ENCODE results near the gene TBC1D23. TPM values are rescaled to one million over a fixed set of nuclear protein-coding genes. Genes with fewer than 3 reads are reported as not detected.

Gene TBC1D23
- total RNA-seq, 1 donor from 2014 or later: 62.2 TPM

GRCh38 chr3:100274361-100274760, 13.6 kb downstream of the TBC1D23 start:
- Histone ChIP-seq H3K9ac (ENCODE audit: low read length) (no peak overlapping the region), H3K4me2 (ENCODE audit: low read length) (no peak overlapping the region), H3K79me2 (ENCODE audit: insufficient read depth, low read length) (peaks cover 89% of the 10 kb centered on the region), H3K27ac (ENCODE audit: low read depth, low read length) (no peak overlapping the region), H2AFZ (ENCODE audit: low read depth, low read length) (no peak overlapping the region), H3K27me3 (ENCODE audit: insufficient read depth, low read length) (no peaks in the 10 kb centered on the region), H3K36me3 (ENCODE audit: insufficient read depth, low read length) (no peaks in the 10 kb centered on the region), H3K9me3 (ENCODE audit: insufficient read depth, low read depth, low read length) (no peaks in the 10 kb centered on the region), H4K20me1 (ENCODE audit: insufficient read depth, low read length) (peaks cover 50% of the 10 kb centered on the region), H3K4me1 (ENCODE audit: insufficient read depth, low read length) (peaks cover 18% of the 10 kb centered on the region), H3K4me3 (ENCODE audit: insufficient read depth, low read depth, low read length) (no peak overlapping the region)
- no peak overlapping the region for H3K27ac Mint-ChIP-seq (ENCODE audit: unreplicated experiment)
- no peaks in the 10 kb centered on the region for H3K9me3 Mint-ChIP-seq (ENCODE audit: unreplicated experiment)
- DNase-seq (ENCODE audit: low read depth): no peak
- H3K4me1 Mint-ChIP-seq (ENCODE audit: low read depth, unreplicated experiment): peaks cover 37% of the 10 kb centered on the region
- no peak overlapping the region for H3K4me3 Mint-ChIP-seq (ENCODE audit: unreplicated experiment)
- no peaks in the 10 kb centered on the region for H3K27me3 Mint-ChIP-seq (ENCODE audit: low read depth, unreplicated experiment)
- no peak for TF ChIP-seq EZH2 (IDR thresholded peaks at IDR 0.05; ENCODE audit: insufficient read depth, low read length)
- no peak for TF ChIP-seq CTCF (IDR thresholded peaks at IDR 0.05; ENCODE audit: insufficient read depth, low read depth, low read length)
- FAIRE-seq: no peak
- no peaks in the 10 kb centered on the region for H3K36me3 Mint-ChIP-seq (ENCODE audit: low read depth, unreplicated experiment)

DNA sequence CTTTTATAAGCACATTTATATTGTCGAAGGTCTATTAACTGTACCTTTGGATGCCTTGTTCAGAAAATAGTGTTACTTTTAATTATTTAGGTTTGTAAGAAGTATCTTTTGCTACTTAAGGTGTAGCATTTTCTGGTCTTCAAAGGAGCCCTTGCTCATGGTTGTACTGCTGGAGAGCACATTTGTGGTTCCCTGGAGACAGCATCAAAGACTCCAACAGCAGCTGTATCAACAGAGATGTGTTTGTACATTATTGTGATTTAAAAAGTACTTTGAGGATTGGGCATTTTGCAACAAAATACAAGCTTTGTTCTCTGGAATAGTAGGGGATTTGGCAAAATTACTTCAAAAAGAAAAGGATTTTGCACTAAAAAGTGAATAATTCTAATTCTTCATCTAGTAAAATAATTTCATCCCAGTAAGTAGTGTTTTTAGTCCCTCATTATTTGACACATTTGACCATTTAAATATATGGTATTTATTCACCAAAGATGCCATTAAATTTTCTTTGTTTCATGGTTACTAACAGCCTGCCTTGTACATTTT, 16.5 kb downstream of the TBC1D23 start:
- FAIRE-seq: no peak
- H4K20me1 ChIP-seq (ENCODE audit: insufficient read depth, low read length): peaks cover 41% of the 10 kb centered on the region
- Mint-ChIP-seq H3K36me3 (ENCODE audit: low read depth, unreplicated experiment) (no peaks in the 10 kb centered on the region), H3K4me3 (ENCODE audit: unreplicated experiment) (no peak overlapping the region), H3K27me3 (ENCODE audit: low read depth, unreplicated experiment) (no peaks in the 10 kb centered on the region), H3K27ac (ENCODE audit: unreplicated experiment) (peak overlapping the region; percentile 19), H3K9me3 (ENCODE audit: unreplicated experiment) (no peaks in the 10 kb centered on the region), H3K4me1 (ENCODE audit: low read depth, unreplicated experiment) (peaks cover 21% of the 10 kb centered on the region)
- no peak overlapping the region for H3K9ac ChIP-seq (ENCODE audit: low read length)
- no peak for DNase-seq (ENCODE audit: low read depth)
- H3K79me2 ChIP-seq (ENCODE audit: insufficient read depth, low read length): peaks cover 85% of the 10 kb centered on the region
- no peak overlapping the region for H3K27ac ChIP-seq (ENCODE audit: low read depth, low read length)
- no peaks in the 10 kb centered on the region for H3K9me3 ChIP-seq (ENCODE audit: insufficient read depth, low read depth, low read length)
- H3K36me3 ChIP-seq (ENCODE audit: insufficient read depth, low read length): peaks cover 7% of the 10 kb centered on the region
- H3K27me3 ChIP-seq (ENCODE audit: insufficient read depth, low read length): no peaks in the 10 kb centered on the region
- TF ChIP-seq EZH2 (IDR thresholded peaks at IDR 0.05; ENCODE audit: insufficient read depth, low read length) (no peak), CTCF (IDR thresholded peaks at IDR 0.05; ENCODE audit: insufficient read depth, low read depth, low read length) (no peak)
- H3K4me1 ChIP-seq (ENCODE audit: insufficient read depth, low read length): no peaks in the 10 kb centered on the region
- no peak overlapping the region for H3K4me3 ChIP-seq (ENCODE audit: insufficient read depth, low read depth, low read length)
- no peak overlapping the region for H2AFZ ChIP-seq (ENCODE audit: low read depth, low read length)
- H3K4me2 ChIP-seq (ENCODE audit: low read length): no peak overlapping the region

DNA sequence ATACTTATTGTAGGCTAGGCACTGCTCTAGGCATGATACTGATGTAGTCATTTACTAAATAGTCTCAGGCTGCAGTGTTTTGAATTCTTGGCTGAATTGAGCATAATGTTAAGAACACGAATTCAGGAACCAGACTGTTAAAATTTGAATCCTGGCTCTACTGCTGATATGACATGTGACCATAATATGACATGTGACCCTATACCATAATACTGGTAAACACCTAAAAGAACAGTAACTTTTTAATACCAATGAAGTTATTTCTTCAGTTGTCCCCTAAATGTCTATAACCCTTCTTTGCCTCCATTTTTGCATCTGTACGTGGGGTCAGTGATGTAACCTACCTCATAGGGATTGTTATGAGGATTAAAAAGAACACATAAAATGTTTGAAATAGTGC, 18.1 kb downstream of the TBC1D23 start:
- Histone ChIP-seq H3K36me3 (ENCODE audit: insufficient read depth, low read length) (peaks cover 16% of the 10 kb centered on the region), H3K27ac (ENCODE audit: low read depth, low read length) (no peak overlapping the region), H3K27me3 (ENCODE audit: insufficient read depth, low read length) (no peaks in the 10 kb centered on the region), H3K4me1 (ENCODE audit: insufficient read depth, low read length) (no peaks in the 10 kb centered on the region), H3K4me2 (ENCODE audit: low read length) (no peak overlapping the region), H3K9ac (ENCODE audit: low read length) (no peak overlapping the region), H3K9me3 (ENCODE audit: insufficient read depth, low read depth, low read length) (no peaks in the 10 kb centered on the region), H2AFZ (ENCODE audit: low read depth, low read length) (no peak overlapping the region), H3K4me3 (ENCODE audit: insufficient read depth, low read depth, low read length) (no peak overlapping the region), H3K79me2 (ENCODE audit: insufficient read depth, low read length) (peaks cover 78% of the 10 kb centered on the region), H4K20me1 (ENCODE audit: insufficient read depth, low read length) (peaks cover 38% of the 10 kb centered on the region)
- Mint-ChIP-seq H3K27ac (ENCODE audit: unreplicated experiment) (no peak overlapping the region), H3K9me3 (ENCODE audit: unreplicated experiment) (no peaks in the 10 kb centered on the region), H3K4me3 (ENCODE audit: unreplicated experiment) (no peak overlapping the region), H3K4me1 (ENCODE audit: low read depth, unreplicated experiment) (peaks cover 16% of the 10 kb centered on the region), H3K36me3 (ENCODE audit: low read depth, unreplicated experiment) (no peaks in the 10 kb centered on the region), H3K27me3 (ENCODE audit: low read depth, unreplicated experiment) (no peaks in the 10 kb centered on the region)
- TF ChIP-seq CTCF (IDR thresholded peaks at IDR 0.05; ENCODE audit: insufficient read depth, low read depth, low read length) (no peak), EZH2 (IDR thresholded peaks at IDR 0.05; ENCODE audit: insufficient read depth, low read length) (no peak)
- DNase-seq (ENCODE audit: low read depth) (no peak), FAIRE-seq (peak; percentile 23)

Measured in astrocyte (in vitro differentiated cells and primary cell).